ENCODE results near the gene PHKB.

PHKB gene

GRCh38 chr16:47734987-47735594, 274.0 kb downstream of the PHKB start:
- DNase-seq, result no peak

- no peak for DNase-seq
Measured at GRCh38 chr16:47750371-47750770, 289.2 kb downstream of the PHKB start.
